Measurements from ENCODE around the gene PLXNB3.

Gene PLXNB3

DNA sequence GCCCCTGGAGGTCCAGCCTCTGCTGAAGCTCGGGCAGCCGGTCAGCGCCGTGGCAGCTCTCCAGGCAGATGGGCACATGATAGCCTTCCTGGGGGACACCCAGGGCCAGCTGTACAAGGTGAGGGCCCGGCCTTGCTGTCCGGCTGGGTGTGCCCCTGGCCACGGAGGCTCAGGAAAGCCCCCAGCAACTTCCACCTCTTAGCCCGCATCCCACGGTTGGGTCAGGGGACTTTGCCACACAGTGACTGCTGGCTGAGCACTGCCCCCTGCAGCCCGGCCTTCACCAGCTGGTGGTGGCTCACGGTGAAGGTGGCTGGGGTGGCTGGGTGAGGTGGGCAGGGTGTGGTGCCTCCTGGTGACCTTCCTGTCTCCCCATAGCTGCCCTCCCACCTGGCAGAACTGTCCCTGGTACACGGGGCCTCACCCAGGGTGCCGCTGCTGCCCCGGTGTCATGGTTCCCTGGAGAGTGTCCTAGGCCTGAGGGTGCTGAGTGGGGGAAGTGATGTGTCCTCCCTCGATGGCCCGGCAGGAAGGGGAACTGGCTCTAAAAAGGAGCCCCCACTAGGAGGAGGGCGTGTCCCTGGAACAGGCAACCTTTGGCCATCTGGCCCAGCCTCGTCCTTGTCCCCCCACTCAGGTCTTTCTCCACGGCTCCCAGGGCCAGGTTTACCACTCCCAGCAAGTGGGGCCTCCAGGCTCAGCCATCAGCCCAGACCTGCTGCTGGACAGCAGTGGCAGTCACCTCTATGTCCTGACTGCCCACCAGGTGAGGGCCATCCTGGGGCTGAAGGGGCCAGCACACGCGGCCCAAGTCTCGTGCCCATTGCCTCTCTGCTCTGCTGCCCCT, 4.5 kb downstream of the PLXNB3 start:
- no peak for DNase-seq (ENCODE audit: low read depth in 2 of 2)
- TF ChIP-seq CTCF (IDR thresholded peaks at IDR 0.05; ENCODE audit: low read depth, low read length) = no peak

DNA sequence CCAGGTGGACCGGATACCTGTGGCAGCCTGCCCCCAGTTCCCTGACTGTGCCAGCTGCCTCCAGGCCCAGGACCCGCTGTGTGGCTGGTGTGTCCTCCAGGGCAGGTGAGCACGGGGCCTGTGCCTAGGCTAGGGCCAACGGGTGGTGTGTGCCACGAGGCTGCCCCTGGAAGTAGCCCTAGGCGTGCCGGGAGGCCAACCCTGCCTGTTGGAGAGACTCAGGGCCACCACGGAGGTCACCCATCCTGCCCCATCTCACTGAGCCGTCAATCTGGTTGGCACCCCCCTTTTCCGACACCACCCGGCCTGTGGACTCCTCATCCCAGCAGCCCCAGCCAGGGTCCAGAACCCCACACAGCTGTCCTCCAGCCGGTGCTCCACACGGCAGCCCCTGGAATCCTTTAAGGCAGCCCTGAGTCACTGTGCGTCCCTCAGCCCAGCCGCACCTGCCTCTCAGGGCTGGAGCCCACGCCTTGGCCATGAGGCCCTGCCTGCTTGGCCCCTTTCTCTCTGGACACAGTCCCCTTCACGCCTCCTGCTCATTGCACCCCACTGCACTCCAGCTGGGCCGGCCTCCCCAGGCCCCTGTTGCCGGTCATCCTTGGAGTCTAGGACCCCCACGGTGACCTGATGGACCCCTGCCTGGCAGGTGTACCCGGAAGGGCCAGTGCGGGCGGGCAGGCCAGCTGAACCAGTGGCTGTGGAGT, 5.3 kb downstream of the PLXNB3 start:
- no peak for DNase-seq (ENCODE audit: low read depth in 2 of 2)
- no peak overlapping the region for H3K4me3 ChIP-seq (replicated peaks in 1 of 2; ENCODE audit: low read depth in 2 of 2, low read length in 2 of 2)
- TF ChIP-seq CTCF (IDR thresholded peaks at IDR 0.05; ENCODE audit: low read depth, low read length) = no peak

More for the DNA sequence above, 4.5 kb downstream of the PLXNB3 start:
- no peak overlapping the region for H3K4me3 ChIP-seq (replicated peaks in 1 of 2; ENCODE audit: low read depth in 2 of 2, low read length in 2 of 2)

GRCh38 chrX:153769865-153770600, 6.0 kb downstream of the PLXNB3 start:
- no peak overlapping the region for H3K4me3 ChIP-seq (replicated peaks in 1 of 2; ENCODE audit: low read depth in 2 of 2, low read length in 2 of 2)

GRCh38 chrX:153770601-153771414, 6.8 kb downstream of the PLXNB3 start:
- TF ChIP-seq CTCF (IDR thresholded peaks at IDR 0.05; ENCODE audit: low read depth, low read length) = no peak

More at GRCh38 chrX:153769865-153770600, 6.0 kb downstream of the PLXNB3 start:
- TF ChIP-seq CTCF (IDR thresholded peaks at IDR 0.05; ENCODE audit: low read depth, low read length) = no peak
- no peak for DNase-seq (ENCODE audit: low read depth in 2 of 2)

GRCh38 chrX:153771415-153772315, 7.6 kb downstream of the PLXNB3 start:
- TF ChIP-seq CTCF (IDR thresholded peaks at IDR 0.05; ENCODE audit: low read depth, low read length) = no peak
- no peak for DNase-seq (ENCODE audit: low read depth in 2 of 2)
- H3K4me3 ChIP-seq (replicated peaks in 1 of 2; ENCODE audit: low read depth in 2 of 2, low read length in 2 of 2) = no peak overlapping the region

More at GRCh38 chrX:153770601-153771414, 6.8 kb downstream of the PLXNB3 start:
- H3K4me3 ChIP-seq (replicated peaks in 1 of 2; ENCODE audit: low read depth in 2 of 2, low read length in 2 of 2) = no peak overlapping the region
- DNase-seq (ENCODE audit: low read depth in 2 of 2) = no peak

Measured in cardiac fibroblast (primary cell).